Measurements from ENCODE around the gene SLIT3. TPM values are rescaled to one million over a fixed set of nuclear protein-coding genes. Genes with fewer than 3 reads are reported as not detected.

Gene SLIT3
- total and polyA plus RNA-seq, 2 experiments from 2014 or later = 0.59 to 0.71 TPM

- TF ChIP-seq REST (IDR thresholded peaks at IDR 0.05; ENCODE audit: unreplicated experiment) = no peak
- TF ChIP-seq JUNB (IDR thresholded peaks at IDR 0.05; ENCODE audit: unreplicated experiment) = no peak
- no peak for TF ChIP-seq CTCF (conservative IDR thresholded peaks at IDR 0.05; ENCODE audit: low read depth in 2 of 2)
- no peak for TF ChIP-seq EZH2 (IDR thresholded peaks at IDR 0.05; ENCODE audit: low read depth, unreplicated experiment)
These were observed 433.7 kb downstream of the SLIT3 start (continued) for GRCh38 chr5:168867241-168867640.

- H3K4me1 Mint-ChIP-seq = peaks cover 3% of the 10 kb centered on the region; the same call in 2 of the 3 replicates
- Histone ChIP-seq H4K20me1 (replicated peaks; ENCODE audit: insufficient read depth) (no peaks in the 10 kb centered on the region), H3F3A (replicated peaks; ENCODE audit: low read depth) (no peaks in the 10 kb centered on the region), H3K4me3 (no peak overlapping the region), H3K27me3 (ENCODE audit: insufficient read depth) (no peaks in the 10 kb centered on the region), H2AFZ (peak overlapping the region; percentile 92), H3K36me3 (ENCODE audit: insufficient read depth) (no peaks in the 10 kb centered on the region), H3K27ac (ENCODE audit: low read depth) (no peak overlapping the region), H3K9me2 (ENCODE audit: insufficient read depth) (no peaks in the 10 kb centered on the region), H3K4me2 (no peak overlapping the region), H3K79me2 (replicated peaks; ENCODE audit: insufficient read depth) (no peaks in the 10 kb centered on the region), H3K4me1 (ENCODE audit: insufficient read depth) (0 out of 2 replicates have a peak, but pooled peaks cover 2% of the 10 kb centered on the region)
- peak; percentile 95 for ATAC-seq
- H3K4me3 Mint-ChIP-seq = no peak overlapping the region
- peak overlapping the region; percentile 68; the same call in 1 of the 2 replicates for H3K27ac Mint-ChIP-seq
- no peaks in the 10 kb centered on the region for H3K9me3 Mint-ChIP-seq
- DNase-seq (ENCODE audit: low spot score) = peak; percentile 60
- no peaks in the 10 kb centered on the region for H3K36me3 Mint-ChIP-seq (ENCODE audit: low read depth)
- peaks cover 1% of the 10 kb centered on the region for H3K27me3 Mint-ChIP-seq (ENCODE audit: insufficient read depth, low read depth, poor library complexity)
- TF ChIP-seq, protein P1, sequence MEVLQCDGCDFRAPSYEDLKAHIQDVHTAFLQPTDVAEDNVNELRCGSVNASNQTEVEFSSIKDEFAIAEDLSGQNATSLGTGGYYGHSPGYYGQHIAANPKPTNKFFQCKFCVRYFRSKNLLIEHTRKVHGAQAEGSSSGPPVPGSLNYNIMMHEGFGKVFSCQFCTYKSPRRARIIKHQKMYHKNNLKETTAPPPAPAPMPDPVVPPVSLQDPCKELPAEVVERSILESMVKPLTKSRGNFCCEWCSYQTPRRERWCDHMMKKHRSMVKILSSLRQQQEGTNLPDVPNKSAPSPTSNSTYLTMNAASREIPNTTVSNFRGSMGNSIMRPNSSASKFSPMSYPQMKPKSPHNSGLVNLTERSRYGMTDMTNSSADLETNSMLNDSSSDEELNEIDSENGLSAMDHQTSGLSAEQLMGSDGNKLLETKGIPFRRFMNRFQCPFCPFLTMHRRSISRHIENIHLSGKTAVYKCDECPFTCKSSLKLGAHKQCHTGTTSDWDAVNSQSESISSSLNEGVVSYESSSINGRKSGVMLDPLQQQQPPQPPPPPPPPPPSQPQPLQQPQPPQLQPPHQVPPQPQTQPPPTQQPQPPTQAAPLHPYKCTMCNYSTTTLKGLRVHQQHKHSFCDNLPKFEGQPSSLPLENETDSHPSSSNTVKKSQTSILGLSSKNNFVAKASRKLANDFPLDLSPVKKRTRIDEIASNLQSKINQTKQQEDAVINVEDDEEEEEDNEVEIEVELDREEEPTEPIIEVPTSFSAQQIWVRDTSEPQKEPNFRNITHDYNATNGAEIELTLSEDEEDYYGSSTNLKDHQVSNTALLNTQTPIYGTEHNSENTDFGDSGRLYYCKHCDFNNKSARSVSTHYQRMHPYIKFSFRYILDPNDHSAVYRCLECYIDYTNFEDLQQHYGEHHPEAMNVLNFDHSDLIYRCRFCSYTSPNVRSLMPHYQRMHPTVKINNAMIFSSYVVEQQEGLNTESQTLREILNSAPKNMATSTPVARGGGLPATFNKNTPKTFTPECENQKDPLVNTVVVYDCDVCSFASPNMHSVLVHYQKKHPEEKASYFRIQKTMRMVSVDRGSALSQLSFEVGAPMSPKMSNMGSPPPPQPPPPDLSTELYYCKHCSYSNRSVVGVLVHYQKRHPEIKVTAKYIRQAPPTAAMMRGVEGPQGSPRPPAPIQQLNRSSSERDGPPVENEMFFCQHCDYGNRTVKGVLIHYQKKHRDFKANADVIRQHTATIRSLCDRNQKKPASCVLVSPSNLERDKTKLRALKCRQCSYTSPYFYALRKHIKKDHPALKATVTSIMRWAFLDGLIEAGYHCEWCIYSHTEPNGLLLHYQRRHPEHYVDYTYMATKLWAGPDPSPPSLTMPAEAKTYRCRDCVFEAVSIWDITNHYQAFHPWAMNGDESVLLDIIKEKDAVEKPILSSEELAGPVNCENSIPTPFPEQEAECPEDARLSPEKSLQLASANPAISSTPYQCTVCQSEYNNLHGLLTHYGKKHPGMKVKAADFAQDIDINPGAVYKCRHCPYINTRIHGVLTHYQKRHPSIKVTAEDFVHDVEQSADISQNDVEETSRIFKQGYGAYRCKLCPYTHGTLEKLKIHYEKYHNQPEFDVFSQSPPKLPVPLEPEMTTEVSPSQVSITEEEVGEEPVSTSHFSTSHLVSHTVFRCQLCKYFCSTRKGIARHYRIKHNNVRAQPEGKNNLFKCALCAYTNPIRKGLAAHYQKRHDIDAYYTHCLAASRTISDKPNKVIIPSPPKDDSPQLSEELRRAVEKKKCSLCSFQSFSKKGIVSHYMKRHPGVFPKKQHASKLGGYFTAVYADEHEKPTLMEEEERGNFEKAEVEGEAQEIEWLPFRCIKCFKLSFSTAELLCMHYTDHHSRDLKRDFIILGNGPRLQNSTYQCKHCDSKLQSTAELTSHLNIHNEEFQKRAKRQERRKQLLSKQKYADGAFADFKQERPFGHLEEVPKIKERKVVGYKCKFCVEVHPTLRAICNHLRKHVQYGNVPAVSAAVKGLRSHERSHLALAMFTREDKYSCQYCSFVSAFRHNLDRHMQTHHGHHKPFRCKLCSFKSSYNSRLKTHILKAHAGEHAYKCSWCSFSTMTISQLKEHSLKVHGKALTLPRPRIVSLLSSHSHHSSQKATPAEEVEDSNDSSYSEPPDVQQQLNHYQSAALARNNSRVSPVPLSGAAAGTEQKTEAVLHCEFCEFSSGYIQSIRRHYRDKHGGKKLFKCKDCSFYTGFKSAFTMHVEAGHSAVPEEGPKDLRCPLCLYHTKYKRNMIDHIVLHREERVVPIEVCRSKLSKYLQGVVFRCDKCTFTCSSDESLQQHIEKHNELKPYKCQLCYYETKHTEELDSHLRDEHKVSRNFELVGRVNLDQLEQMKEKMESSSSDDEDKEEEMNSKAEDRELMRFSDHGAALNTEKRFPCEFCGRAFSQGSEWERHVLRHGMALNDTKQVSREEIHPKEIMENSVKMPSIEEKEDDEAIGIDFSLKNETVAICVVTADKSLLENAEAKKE (CRISPR knock-in tag; IDR thresholded peaks at IDR 0.05) = no peak
- no peak for TF ChIP-seq ETS1 (IDR thresholded peaks at IDR 0.05)
- TF ChIP-seq ZNF331 (CRISPR knock-in tag; IDR thresholded peaks at IDR 0.05; ENCODE audit: low read depth) = no peak
- no peak for TF ChIP-seq STAT1 (IDR thresholded peaks at IDR 0.05; ENCODE audit: unreplicated experiment)
- TF ChIP-seq EZH2 (IDR thresholded peaks at IDR 0.05; ENCODE audit: low read depth, unreplicated experiment) = no peak
- TF ChIP-seq JUNB (IDR thresholded peaks at IDR 0.05; ENCODE audit: unreplicated experiment) = no peak
- TF ChIP-seq NANOG (IDR thresholded peaks at IDR 0.05; ENCODE audit: borderline replicate concordance) = no peak
- no peak for TF ChIP-seq ZNF114 (CRISPR knock-in tag; IDR thresholded peaks at IDR 0.05)
- TF ChIP-seq CREB1 (CRISPR knock-in tag; IDR thresholded peaks at IDR 0.05; ENCODE audit: low read depth) = no peak
These were observed 435.0 kb downstream of the SLIT3 start for GRCh38 chr5:168865968-168866367.

Measured in GM23338 (cell line).